SK-N-SH treated with all-trans-retinoic acid at 6 μM for 48 hours (cell line): ENCODE results near the gene CACNA2D3.

ENCODE experiments used
- ATAC-seq: fragments of 200-7000 bp; cut with Tn5 transposase; 3 replicates; pipeline ENCODE4 v1.9.1; 2020; ENCODE audit warnings: mild to moderate bottlenecking, moderate library complexity
- ARNTL ChIP-seq: fragments of 450-650 bp; formaldehyde crosslinking; IDR thresholded peaks from 2 replicates; pipeline ENCODE4 v1.5.0; 2020; ENCODE audit warnings: low read depth, mild to moderate bottlenecking, moderate library complexity, borderline replicate concordance
- BACH2 ChIP-seq: fragments of 250-450 bp; sonication (Bioruptor Pico); IDR thresholded peaks from 2 replicates; pipeline ENCODE4 v1.9.0; 2021; ENCODE audit warnings: mild to moderate bottlenecking, borderline replicate concordance
- ESRRG ChIP-seq: fragments of 250-450 bp; sonication (Bioruptor Pico); IDR thresholded peaks from 2 replicates; pipeline ENCODE4 v1.6.1; 2021; ENCODE audit warnings: mild to moderate bottlenecking
- GLIS3 ChIP-seq: fragments of 250-450 bp; sonication (Bioruptor Pico); IDR thresholded peaks from 2 replicates; pipeline ENCODE4 v1.5.0; 2020; ENCODE audit warnings: mild to moderate bottlenecking, moderate library complexity
- ISL1 ChIP-seq: fragments of 250-450 bp; sonication (Bioruptor Pico); IDR thresholded peaks from 2 replicates; pipeline ENCODE4 v2.1.2; 2022; ENCODE audit warnings: mild to moderate bottlenecking, moderate library complexity
- OSR1 ChIP-seq: fragments of 250-450 bp; sonication (Bioruptor Pico); IDR thresholded peaks from 2 replicates; pipeline ENCODE4 v1.8.0; 2022; ENCODE audit warnings: moderate library complexity, mild to moderate bottlenecking, inconsistent platforms
- PPARA ChIP-seq: fragments of 250-450 bp; sonication (Bioruptor Pico); IDR thresholded peaks from 2 replicates; pipeline ENCODE4 v1.5.0; 2020; ENCODE audit warnings: mild to moderate bottlenecking, borderline replicate concordance
- RARB ChIP-seq: fragments of 250-450 bp; sonication (Bioruptor Pico); IDR thresholded peaks from 2 replicates; pipeline ENCODE4 v1.8.0; 2021; ENCODE audit warnings: mild to moderate bottlenecking, moderate library complexity
- TCF4 ChIP-seq: fragments of 250-450 bp; sonication (Bioruptor Pico); IDR thresholded peaks from 2 replicates; pipeline ENCODE4 v1.8.0; 2021; ENCODE audit warnings: mild to moderate bottlenecking, moderate library complexity, borderline replicate concordance
- TOX ChIP-seq: fragments of 250-450 bp; sonication (Bioruptor Pico); IDR thresholded peaks from 2 replicates; pipeline ENCODE4 v1.8.0; 2021; ENCODE audit warnings: mild to moderate bottlenecking, moderate library complexity, borderline replicate concordance
- ZC3H10 ChIP-seq: fragments of 250-450 bp; sonication (Bioruptor Pico); IDR thresholded peaks from 2 replicates; pipeline ENCODE4 v1.5.1; 2021; ENCODE audit warnings: mild to moderate bottlenecking, moderate library complexity
- ZFP30 ChIP-seq: fragments of 450-650 bp; formaldehyde crosslinking; IDR thresholded peaks from 2 replicates; pipeline ENCODE4 v1.5.0; 2022; ENCODE audit warnings: mild to moderate bottlenecking, moderate library complexity
- ZNF565 ChIP-seq: fragments of 450-650 bp; formaldehyde crosslinking; conservative IDR thresholded peaks from 2 replicates; pipeline ENCODE4 v1.5.0; 2020; ENCODE audit warnings: low read depth, mild to moderate bottlenecking, moderate library complexity
- ZNF70 ChIP-seq: fragments of 450-650 bp; formaldehyde crosslinking; IDR thresholded peaks from 2 replicates; pipeline ENCODE4 v1.5.0; 2020; ENCODE audit warnings: mild to moderate bottlenecking, moderate library complexity
- ZNF8 ChIP-seq: fragments of 450-650 bp; formaldehyde crosslinking; IDR thresholded peaks from 2 replicates; pipeline ENCODE4 v1.5.0; 2020; ENCODE audit warnings: mild to moderate bottlenecking, moderate library complexity
- TF ChIP-seq, protein P1 (sequence below): fragments of 250-450 bp; sonication (Bioruptor Pico); IDR thresholded peaks from 2 replicates; pipeline ENCODE4 v1.8.0; 2021; ENCODE audit warnings: low read depth, mild to moderate bottlenecking, moderate library complexity, borderline replicate concordance
- TF ChIP-seq, protein P2 (sequence below): fragments of 250-450 bp; sonication (Bioruptor Pico); IDR thresholded peaks from 2 replicates; pipeline ENCODE4 v1.5.1; 2020; ENCODE audit warnings: low read depth, mild to moderate bottlenecking, moderate library complexity
- TF ChIP-seq, protein P3 (sequence below): fragments of 250-450 bp; sonication (Bioruptor Pico); IDR thresholded peaks from 2 replicates; pipeline ENCODE4 v1.5.1; 2021; ENCODE audit warnings: mild to moderate bottlenecking, moderate library complexity
- TF ChIP-seq, protein P4 (sequence below): fragments of 250-450 bp; sonication (Bioruptor Pico); IDR thresholded peaks from 2 replicates; pipeline ENCODE4 v1.8.0; 2020; ENCODE audit warnings: mild to moderate bottlenecking, moderate library complexity, borderline replicate concordance

Gene CACNA2D3

DNA sequence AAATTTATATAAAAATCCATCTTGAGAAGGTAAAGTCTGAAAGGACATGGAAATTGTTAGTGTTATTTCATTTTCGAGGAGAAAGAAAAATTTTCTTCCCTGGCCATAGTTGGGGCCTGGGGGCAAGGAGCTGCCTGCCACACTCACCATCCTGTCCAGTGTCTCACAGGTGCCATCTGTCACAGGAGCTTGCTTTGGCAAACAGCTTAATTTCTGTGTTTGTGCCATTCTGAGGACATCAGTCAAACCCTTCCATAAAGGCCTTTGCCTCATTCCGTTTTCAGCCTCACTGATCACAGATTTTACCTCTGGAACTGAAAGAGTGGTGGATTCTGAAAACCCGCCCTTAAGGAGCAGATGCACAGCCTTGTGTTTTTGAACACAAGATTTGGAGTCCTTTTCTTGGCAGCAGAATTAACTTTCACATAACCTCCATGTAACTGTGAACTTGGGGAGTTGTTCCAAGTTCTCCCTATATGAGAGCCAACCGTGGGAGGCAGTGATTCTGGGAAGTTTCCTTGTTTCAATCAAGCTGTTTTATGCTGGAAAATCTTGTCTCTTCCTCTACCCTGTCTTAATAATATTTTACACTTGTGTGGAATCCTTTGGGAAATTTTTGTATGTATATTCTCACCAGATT, 254.7 kb downstream of the CACNA2D3 start:
- no peak for ATAC-seq
- TF ChIP-seq, protein P1, sequence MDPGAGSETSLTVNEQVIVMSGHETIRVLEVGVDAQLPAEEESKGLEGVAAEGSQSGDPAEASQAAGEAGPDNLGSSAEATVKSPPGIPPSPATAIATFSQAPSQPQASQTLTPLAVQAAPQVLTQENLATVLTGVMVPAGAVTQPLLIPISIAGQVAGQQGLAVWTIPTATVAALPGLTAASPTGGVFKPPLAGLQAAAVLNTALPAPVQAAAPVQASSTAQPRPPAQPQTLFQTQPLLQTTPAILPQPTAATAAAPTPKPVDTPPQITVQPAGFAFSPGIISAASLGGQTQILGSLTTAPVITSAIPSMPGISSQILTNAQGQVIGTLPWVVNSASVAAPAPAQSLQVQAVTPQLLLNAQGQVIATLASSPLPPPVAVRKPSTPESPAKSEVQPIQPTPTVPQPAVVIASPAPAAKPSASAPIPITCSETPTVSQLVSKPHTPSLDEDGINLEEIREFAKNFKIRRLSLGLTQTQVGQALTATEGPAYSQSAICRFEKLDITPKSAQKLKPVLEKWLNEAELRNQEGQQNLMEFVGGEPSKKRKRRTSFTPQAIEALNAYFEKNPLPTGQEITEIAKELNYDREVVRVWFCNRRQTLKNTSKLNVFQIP (CRISPR knock-in tag), result no peak
- TF ChIP-seq, protein P2, sequence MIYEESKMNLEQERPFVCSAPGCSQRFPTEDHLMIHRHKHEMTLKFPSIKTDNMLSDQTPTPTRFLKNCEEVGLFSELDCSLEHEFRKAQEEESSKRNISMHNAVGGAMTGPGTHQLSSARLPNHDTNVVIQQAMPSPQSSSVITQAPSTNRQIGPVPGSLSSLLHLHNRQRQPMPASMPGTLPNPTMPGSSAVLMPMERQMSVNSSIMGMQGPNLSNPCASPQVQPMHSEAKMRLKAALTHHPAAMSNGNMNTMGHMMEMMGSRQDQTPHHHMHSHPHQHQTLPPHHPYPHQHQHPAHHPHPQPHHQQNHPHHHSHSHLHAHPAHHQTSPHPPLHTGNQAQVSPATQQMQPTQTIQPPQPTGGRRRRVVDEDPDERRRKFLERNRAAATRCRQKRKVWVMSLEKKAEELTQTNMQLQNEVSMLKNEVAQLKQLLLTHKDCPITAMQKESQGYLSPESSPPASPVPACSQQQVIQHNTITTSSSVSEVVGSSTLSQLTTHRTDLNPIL (CRISPR knock-in tag), result no peak
- no peak for TF ChIP-seq GLIS3 (CRISPR knock-in tag)
- TF ChIP-seq ZNF70 (CRISPR knock-in tag), result no peak
- no peak for TF ChIP-seq RARB

DNA sequence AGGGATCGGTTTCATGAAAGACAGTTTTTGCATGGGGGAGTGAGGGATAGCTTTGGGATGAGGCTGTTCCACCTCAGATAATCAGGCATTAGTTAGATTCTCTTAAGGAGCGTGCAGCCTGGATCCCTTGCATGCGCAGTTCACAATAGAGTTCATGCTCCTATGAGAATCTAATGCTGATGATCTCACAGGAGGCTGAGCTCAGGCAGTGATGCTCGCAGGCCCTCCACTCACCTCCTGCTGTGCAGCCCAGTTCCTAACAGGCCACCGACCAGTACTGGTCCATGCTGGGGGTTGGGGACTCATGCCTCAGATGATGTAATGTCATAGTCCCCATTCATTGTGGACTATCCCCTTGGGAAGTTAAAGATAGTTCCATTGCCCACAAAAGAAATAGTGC, 255.8 kb downstream of the CACNA2D3 start:
- ATAC-seq, result no peak
- TF ChIP-seq BACH2 (no peak), GLIS3 (CRISPR knock-in tag) (no peak), ESRRG (no peak), ZNF565 (no peak), ZC3H10 (CRISPR knock-in tag) (no peak), ZFP30 (CRISPR knock-in tag) (no peak), OSR1 (CRISPR knock-in tag) (no peak), ZNF8 (CRISPR knock-in tag) (no peak), PPARA (CRISPR knock-in tag) (no peak), ZNF70 (CRISPR knock-in tag) (no peak), TOX (CRISPR knock-in tag) (no peak)
- TF ChIP-seq, protein P2 (CRISPR knock-in tag), result no peak
- TF ChIP-seq, protein P1 (CRISPR knock-in tag), result no peak
- TF ChIP-seq, protein P3, sequence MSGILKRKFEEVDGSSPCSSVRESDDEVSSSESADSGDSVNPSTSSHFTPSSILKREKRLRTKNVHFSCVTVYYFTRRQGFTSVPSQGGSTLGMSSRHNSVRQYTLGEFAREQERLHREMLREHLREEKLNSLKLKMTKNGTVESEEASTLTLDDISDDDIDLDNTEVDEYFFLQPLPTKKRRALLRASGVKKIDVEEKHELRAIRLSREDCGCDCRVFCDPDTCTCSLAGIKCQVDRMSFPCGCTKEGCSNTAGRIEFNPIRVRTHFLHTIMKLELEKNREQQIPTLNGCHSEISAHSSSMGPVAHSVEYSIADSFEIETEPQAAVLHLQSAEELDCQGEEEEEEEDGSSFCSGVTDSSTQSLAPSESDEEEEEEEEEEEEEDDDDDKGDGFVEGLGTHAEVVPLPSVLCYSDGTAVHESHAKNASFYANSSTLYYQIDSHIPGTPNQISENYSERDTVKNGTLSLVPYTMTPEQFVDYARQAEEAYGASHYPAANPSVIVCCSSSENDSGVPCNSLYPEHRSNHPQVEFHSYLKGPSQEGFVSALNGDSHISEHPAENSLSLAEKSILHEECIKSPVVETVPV (CRISPR knock-in tag), result no peak

DNA sequence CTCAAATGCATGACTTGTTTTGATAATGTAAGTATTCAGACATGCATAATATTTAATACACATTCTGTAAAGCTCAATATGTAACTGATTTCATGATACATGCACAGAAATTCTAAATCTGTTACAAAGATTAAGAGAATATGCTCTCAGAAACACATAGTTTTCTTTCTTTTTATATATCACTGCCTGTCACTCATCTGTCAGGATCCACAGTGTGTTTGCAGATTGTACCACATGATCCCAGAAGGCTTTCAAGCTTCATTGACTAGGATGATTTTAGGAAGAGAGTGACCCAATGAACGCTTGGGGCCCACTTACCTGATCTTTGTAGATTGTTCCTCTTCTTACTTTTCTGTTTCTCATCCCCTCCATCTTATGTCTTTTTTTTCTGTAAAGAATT, 261.9 kb downstream of the CACNA2D3 start:
- TF ChIP-seq TOX (CRISPR knock-in tag) (no peak), ZFP30 (CRISPR knock-in tag) (no peak), OSR1 (CRISPR knock-in tag) (no peak), GLIS3 (CRISPR knock-in tag) (no peak), TCF4 (CRISPR knock-in tag) (no peak), BACH2 (no peak), ZNF565 (no peak), ARNTL (CRISPR knock-in tag) (no peak), ISL1 (CRISPR knock-in tag) (no peak), ZNF8 (CRISPR knock-in tag) (no peak), RARB (no peak), ZC3H10 (CRISPR knock-in tag) (no peak)
- TF ChIP-seq, protein P1 (CRISPR knock-in tag), result no peak
- TF ChIP-seq, protein P4, sequence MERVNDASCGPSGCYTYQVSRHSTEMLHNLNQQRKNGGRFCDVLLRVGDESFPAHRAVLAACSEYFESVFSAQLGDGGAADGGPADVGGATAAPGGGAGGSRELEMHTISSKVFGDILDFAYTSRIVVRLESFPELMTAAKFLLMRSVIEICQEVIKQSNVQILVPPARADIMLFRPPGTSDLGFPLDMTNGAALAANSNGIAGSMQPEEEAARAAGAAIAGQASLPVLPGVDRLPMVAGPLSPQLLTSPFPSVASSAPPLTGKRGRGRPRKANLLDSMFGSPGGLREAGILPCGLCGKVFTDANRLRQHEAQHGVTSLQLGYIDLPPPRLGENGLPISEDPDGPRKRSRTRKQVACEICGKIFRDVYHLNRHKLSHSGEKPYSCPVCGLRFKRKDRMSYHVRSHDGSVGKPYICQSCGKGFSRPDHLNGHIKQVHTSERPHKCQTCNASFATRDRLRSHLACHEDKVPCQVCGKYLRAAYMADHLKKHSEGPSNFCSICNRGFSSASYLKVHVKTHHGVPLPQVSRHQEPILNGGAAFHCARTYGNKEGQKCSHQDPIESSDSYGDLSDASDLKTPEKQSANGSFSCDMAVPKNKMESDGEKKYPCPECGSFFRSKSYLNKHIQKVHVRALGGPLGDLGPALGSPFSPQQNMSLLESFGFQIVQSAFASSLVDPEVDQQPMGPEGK (CRISPR knock-in tag), result no peak
- TF ChIP-seq, protein P2 (CRISPR knock-in tag), result no peak
- ATAC-seq, result no peak
